Measurements from ENCODE around the gene CELF5. TPM values are rescaled to one million over a fixed set of nuclear protein-coding genes. Genes with fewer than 3 reads are reported as not detected.

Gene CELF5
- total and polyA plus RNA-seq, 9 of the 15 experiments (the other 6 are each of a cell fraction or from before 2014, with no cell fraction given), result 0.01 to 0.56 (median 0.22) TPM

- TF ChIP-seq CREB3L1 (IDR thresholded peaks at IDR 0.05; ENCODE audit: borderline replicate concordance, low read depth) (peak; percentile 87), ZNF512 (tag; IDR thresholded peaks at IDR 0.05) (no peak), POLR2H (tag; IDR thresholded peaks at IDR 0.05; ENCODE audit: low read depth) (no peak), NR2C2 (CRISPR knock-in tag; IDR thresholded peaks at IDR 0.05) (no peak), NR2C2 (tag; IDR thresholded peaks at IDR 0.05) (no peak), MYNN (IDR thresholded peaks at IDR 0.05) (no peak), MYNN (CRISPR knock-in tag; IDR thresholded peaks at IDR 0.05) (no peak), IRF2 (CRISPR knock-in tag; IDR thresholded peaks at IDR 0.05) (no peak), ZNF717 (CRISPR knock-in tag; IDR thresholded peaks at IDR 0.05) (no peak), VEZF1 (CRISPR knock-in tag; IDR thresholded peaks at IDR 0.05) (no peak), HCFC1 (IDR thresholded peaks at IDR 0.05; ENCODE audit: low read depth, low read length) (no peak), ZNF184 (CRISPR knock-in tag; IDR thresholded peaks at IDR 0.05) (no peak), TRIM24 (IDR thresholded peaks at IDR 0.05) (peak in 1 of 2 experiments; percentile 57; a peak in 2 of 4 replicates), MNT (conservative IDR thresholded peaks at IDR 0.05) (peak; percentile 30 to 40; a peak in 1 of 4 replicates), ZNF444 (CRISPR knock-in tag; IDR thresholded peaks at IDR 0.05) (no peak), NFXL1 (CRISPR knock-in tag; IDR thresholded peaks at IDR 0.05) (no peak), HDAC8 (tag; IDR thresholded peaks at IDR 0.05) (no peak), LARP7 (IDR thresholded peaks at IDR 0.05) (no peak), ZNF146 (CRISPR knock-in tag; IDR thresholded peaks at IDR 0.05; ENCODE audit: unreplicated experiment) (no peak), FOXA1 (IDR thresholded peaks at IDR 0.05; ENCODE audit: borderline replicate concordance) (no peak), ZNF507 (tag; conservative IDR thresholded peaks at IDR 0.05) (no peak), ZBTB8A (IDR thresholded peaks at IDR 0.05; ENCODE audit: partially characterized antibody) (no peak), ATF6 (CRISPR knock-in tag; IDR thresholded peaks at IDR 0.05) (no peak)
Measured at GRCh38 chr19:3302755-3303154, 78.3 kb downstream of the CELF5 start (continued).

All from K562 (cell line).